ENCODE measurements around the gene BICD1. TPM values are rescaled to one million over a fixed set of nuclear protein-coding genes. Genes with fewer than 3 reads are reported as not detected.

BICD1 gene
- total and polyA plus RNA-seq, 2 donors (not counting 3 experiments of a cell fraction or from before 2014, with no cell fraction given) = 12.2 to 51.0 TPM

DNA sequence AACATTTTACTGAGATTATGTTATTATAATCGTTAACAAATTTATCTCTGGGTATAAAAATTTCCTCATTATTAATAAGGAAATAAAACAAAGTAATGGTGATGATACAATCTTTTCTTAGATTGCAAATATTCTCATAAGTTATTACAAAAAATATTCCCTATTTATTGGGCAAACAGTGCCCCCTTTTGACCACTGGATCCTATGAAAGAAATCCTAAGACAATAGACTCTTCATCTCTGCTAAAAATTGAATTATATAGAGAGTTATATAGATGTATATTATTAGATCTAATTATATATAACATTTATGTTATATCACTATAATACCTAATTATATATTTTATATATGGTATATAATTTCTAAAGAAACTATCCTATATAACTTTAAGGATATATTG lies 198.5 kb downstream of the BICD1 start:
- BruUV-seq (replicated peaks) = no TSS peak
- no peak overlapping the region for H3K9ac ChIP-seq (replicated peaks; ENCODE audit: extremely low read depth, insufficient read depth, low read length)

DNA sequence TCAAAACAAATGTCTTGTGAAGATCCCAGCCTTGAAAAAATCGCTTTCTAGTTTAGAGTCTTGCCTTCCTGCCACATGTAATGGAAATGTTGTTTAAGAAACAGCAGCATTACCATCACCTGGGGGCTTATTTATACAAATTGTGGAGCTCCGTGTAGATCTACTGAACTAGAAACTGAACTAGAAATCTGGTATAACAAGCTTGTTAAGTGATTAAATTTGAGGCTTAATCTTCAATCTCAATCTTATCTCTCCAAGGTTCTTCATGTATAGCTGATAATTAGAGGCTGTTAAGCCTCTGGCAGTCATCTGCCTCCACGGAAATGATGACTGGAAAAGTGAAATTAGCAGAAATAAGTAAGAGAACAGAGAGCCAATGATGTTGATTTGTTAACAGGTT lies 200.7 kb downstream of the BICD1 start:
- no TSS peak for BruUV-seq (replicated peaks)
- H3K4me2 ChIP-seq (ENCODE audit: insufficient read depth, low read length) = no peak overlapping the region
- no peak for DNase-seq (ENCODE audit: low read depth, low spot score)
- no peak overlapping the region for H3K4me3 ChIP-seq (replicated peaks in 1 of 3; ENCODE audit: insufficient read depth in 1 of 3, low read depth in 1 of 3, low read length in 3 of 3)
- no peaks in the 10 kb centered on the region for H4K20me1 ChIP-seq (replicated peaks; ENCODE audit: control insufficient read depth, extremely low read depth, insufficient read depth, low read length)
- ChIA-PET POLR2A (no interaction called here), CTCF (interaction anchor here (1.0 to 5.4 kb wide), 5 partner anchors 46 to 654 kb away, joined by 3 to 25 read pairs (median 5); no protein-coding TSS in a partner anchor)
- dilution Hi-C loops (cut with MboI; ENCODE audit: extremely low pct_ligation_motif_present, low sequenced_read_pairs) (no loop called here), intact Hi-C loops (cut with micrococcal nuclease) (no loop called here)
- no peaks in the 10 kb centered on the region for H3K79me2 ChIP-seq (ENCODE audit: control insufficient read depth, insufficient read depth, low read length)
- no peak overlapping the region for H3K9ac ChIP-seq (replicated peaks; ENCODE audit: extremely low read depth, insufficient read depth, low read length)
- H3K27me3 ChIP-seq (ENCODE audit: control insufficient read depth in 2 of 2, insufficient read depth in 2 of 2, low read length in 2 of 2) = no peaks in the 10 kb centered on the region
- H3K9me3 ChIP-seq (replicated peaks; ENCODE audit: control insufficient read depth, insufficient read depth, low read length) = no peaks in the 10 kb centered on the region
- H3K4me1 ChIP-seq (ENCODE audit: control insufficient read depth, extremely low read depth, insufficient read depth, low read length) = peaks cover 10% of the 10 kb centered on the region
- H3K9me1 ChIP-seq (replicated peaks; ENCODE audit: control insufficient read depth, extremely low read depth, insufficient read depth, low read length) = no peaks in the 10 kb centered on the region
- H2AFZ ChIP-seq (ENCODE audit: low read depth, low read length) = no peak overlapping the region
- peaks cover 2 to 4% of the 10 kb centered on the region in 2 experiments for H3K36me3 ChIP-seq (ENCODE audit: control insufficient read depth in 2 of 2, extremely low read depth in 1 of 2, insufficient read depth in 2 of 2, low read length in 2 of 2)
- FAIRE-seq = no peak
- no peak overlapping the region for H3K27ac ChIP-seq (ENCODE audit: insufficient read depth, low read depth, low read length)
- TF ChIP-seq POLR2AphosphoS5 (IDR thresholded peaks at IDR 0.05; ENCODE audit: insufficient read depth, low read depth, low read length) = no peak
- TF ChIP-seq EZH2 (IDR thresholded peaks at IDR 0.05; ENCODE audit: borderline replicate concordance, low read depth, low read length, severe bottlenecking) = no peak
- TF ChIP-seq JUN (IDR thresholded peaks at IDR 0.05; ENCODE audit: borderline replicate concordance, insufficient read depth, insufficient read length, low read depth) = no peak
- no peak for TF ChIP-seq MYC (IDR thresholded peaks at IDR 0.05; ENCODE audit: low read depth, low read length)
- no peak for TF ChIP-seq POLR2A (IDR thresholded peaks at IDR 0.05; ENCODE audit: low read depth, low read length)
- TF ChIP-seq, protein P1, sequence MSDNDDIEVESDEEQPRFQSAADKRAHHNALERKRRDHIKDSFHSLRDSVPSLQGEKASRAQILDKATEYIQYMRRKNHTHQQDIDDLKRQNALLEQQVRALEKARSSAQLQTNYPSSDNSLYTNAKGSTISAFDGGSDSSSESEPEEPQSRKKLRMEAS (IDR thresholded peaks at IDR 0.05; ENCODE audit: insufficient read depth, insufficient read length) = no peak
- TF ChIP-seq GATA2 (IDR thresholded peaks at IDR 0.05; ENCODE audit: insufficient read depth, insufficient read length, low read depth, low read length) = no peak
- TF ChIP-seq FOS (IDR thresholded peaks at IDR 0.05; ENCODE audit: borderline replicate concordance, insufficient read depth, low read length) = no peak
- TF ChIP-seq, protein P2, sequence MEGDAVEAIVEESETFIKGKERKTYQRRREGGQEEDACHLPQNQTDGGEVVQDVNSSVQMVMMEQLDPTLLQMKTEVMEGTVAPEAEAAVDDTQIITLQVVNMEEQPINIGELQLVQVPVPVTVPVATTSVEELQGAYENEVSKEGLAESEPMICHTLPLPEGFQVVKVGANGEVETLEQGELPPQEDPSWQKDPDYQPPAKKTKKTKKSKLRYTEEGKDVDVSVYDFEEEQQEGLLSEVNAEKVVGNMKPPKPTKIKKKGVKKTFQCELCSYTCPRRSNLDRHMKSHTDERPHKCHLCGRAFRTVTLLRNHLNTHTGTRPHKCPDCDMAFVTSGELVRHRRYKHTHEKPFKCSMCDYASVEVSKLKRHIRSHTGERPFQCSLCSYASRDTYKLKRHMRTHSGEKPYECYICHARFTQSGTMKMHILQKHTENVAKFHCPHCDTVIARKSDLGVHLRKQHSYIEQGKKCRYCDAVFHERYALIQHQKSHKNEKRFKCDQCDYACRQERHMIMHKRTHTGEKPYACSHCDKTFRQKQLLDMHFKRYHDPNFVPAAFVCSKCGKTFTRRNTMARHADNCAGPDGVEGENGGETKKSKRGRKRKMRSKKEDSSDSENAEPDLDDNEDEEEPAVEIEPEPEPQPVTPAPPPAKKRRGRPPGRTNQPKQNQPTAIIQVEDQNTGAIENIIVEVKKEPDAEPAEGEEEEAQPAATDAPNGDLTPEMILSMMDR (IDR thresholded peaks at IDR 0.05; ENCODE audit: extremely low read depth in 1 of 2, insufficient read depth in 1 of 2, low read depth in 1 of 2, low read length in 2 of 2) = no peak

More for the DNA sequence above, 198.5 kb downstream of the BICD1 start:
- H3K36me3 ChIP-seq (ENCODE audit: control insufficient read depth in 2 of 2, extremely low read depth in 1 of 2, insufficient read depth in 2 of 2, low read length in 2 of 2) = peaks cover 2 to 4% of the 10 kb centered on the region in 2 experiments
- no peak overlapping the region for H2AFZ ChIP-seq (ENCODE audit: low read depth, low read length)
- H3K9me3 ChIP-seq (replicated peaks; ENCODE audit: control insufficient read depth, insufficient read depth, low read length) = no peaks in the 10 kb centered on the region
- no peak overlapping the region for H3K4me2 ChIP-seq (ENCODE audit: insufficient read depth, low read length)
- H4K20me1 ChIP-seq (replicated peaks; ENCODE audit: control insufficient read depth, extremely low read depth, insufficient read depth, low read length) = no peaks in the 10 kb centered on the region
- H3K27me3 ChIP-seq (ENCODE audit: control insufficient read depth in 2 of 2, insufficient read depth in 2 of 2, low read length in 2 of 2) = no peaks in the 10 kb centered on the region
- no peak overlapping the region for H3K27ac ChIP-seq (ENCODE audit: insufficient read depth, low read depth, low read length)
- H3K4me3 ChIP-seq (replicated peaks in 1 of 3; ENCODE audit: insufficient read depth in 1 of 3, low read depth in 1 of 3, low read length in 3 of 3) = no peak overlapping the region
- peak; percentile 48 for DNase-seq (ENCODE audit: low read depth, low spot score)
- dilution Hi-C loops (cut with MboI; ENCODE audit: extremely low pct_ligation_motif_present, low sequenced_read_pairs) (no loop called here), intact Hi-C loops (cut with micrococcal nuclease) (loop anchor here (2.0 kb wide), 1 partner anchor 198 kb away; the partner anchor contains the start of gene BICD1)
- no peaks in the 10 kb centered on the region for H3K79me2 ChIP-seq (ENCODE audit: control insufficient read depth, insufficient read depth, low read length)
- no peaks in the 10 kb centered on the region for H3K4me1 ChIP-seq (ENCODE audit: control insufficient read depth, extremely low read depth, insufficient read depth, low read length)
- H3K9me1 ChIP-seq (replicated peaks; ENCODE audit: control insufficient read depth, extremely low read depth, insufficient read depth, low read length) = no peaks in the 10 kb centered on the region
- TF ChIP-seq, protein P2 (IDR thresholded peaks at IDR 0.05; ENCODE audit: extremely low read depth in 1 of 2, insufficient read depth in 1 of 2, low read depth in 1 of 2, low read length in 2 of 2) = peak in 1 of 2 donors; percentile 27
- TF ChIP-seq POLR2AphosphoS5 (IDR thresholded peaks at IDR 0.05; ENCODE audit: insufficient read depth, low read depth, low read length) = no peak
- CTCF ChIA-PET = interaction anchor here (1.0 to 5.4 kb wide), 3 partner anchors 245 to 652 kb away, joined by 3 to 25 read pairs (median 20); no protein-coding TSS in a partner anchor
- no peak for FAIRE-seq
- POLR2A ChIA-PET = no interaction called here
